GM19099 (cell line): ENCODE data around the gene MAN1B1.
A peak's percentile ranks its signal among the peaks of the same experiment; 100 is the strongest.

ENCODE experiments used
- POLR2A ChIP-seq: IDR thresholded peaks from 3 replicates; pipeline ENCODE4 v1.6.1; 2011; ENCODE audit warnings: low read depth; ENCODE audit not compliant: insufficient read length; ENCODE audit errors: extremely low read depth

Gene MAN1B1

GRCh38 chr9:137058521-137059234 is 28.1 kb upstream of the MAN1B1 start:
- TF ChIP-seq POLR2A, result no peak

- no peak for TF ChIP-seq POLR2A
These were observed 24.4 kb upstream of the MAN1B1 start for GRCh38 chr9:137062384-137062783.

GRCh38 chr9:137063311-137064026 is 23.3 kb upstream of the MAN1B1 start:
- TF ChIP-seq POLR2A, result no peak

- no peak for TF ChIP-seq POLR2A
These were observed 22.5 kb upstream of the MAN1B1 start for GRCh38 chr9:137064027-137064879.

GRCh38 chr9:137064880-137065164 is 22.0 kb upstream of the MAN1B1 start:
- TF ChIP-seq POLR2A, result no peak

- TF ChIP-seq POLR2A, result no peak
These were observed 21.3 kb upstream of the MAN1B1 start for GRCh38 chr9:137065336-137065967.

- no peak for TF ChIP-seq POLR2A
These were observed 20.5 kb upstream of the MAN1B1 start for GRCh38 chr9:137066096-137066861.

GRCh38 chr9:137067860-137068538 is 18.8 kb upstream of the MAN1B1 start:
- TF ChIP-seq POLR2A, result no peak

GRCh38 chr9:137068539-137069507 is 18.0 kb upstream of the MAN1B1 start:
- TF ChIP-seq POLR2A, result no peak

- TF ChIP-seq POLR2A, result no peak
These were observed 17.2 kb upstream of the MAN1B1 start for GRCh38 chr9:137069508-137070091.

- peak; percentile 73 for TF ChIP-seq POLR2A
These were observed 16.4 kb upstream of the MAN1B1 start, which contains the start of gene SAPCD2 for GRCh38 chr9:137070201-137070905. TSS of gene SAPCD2 (minus strand) at chr9:137070557. CDS start at chr9:137070460, 97 bp downstream.

GRCh38 chr9:137070906-137071275 is 15.9 kb upstream of the MAN1B1 start:
- TF ChIP-seq POLR2A, result no peak

GRCh38 chr9:137071282-137071681 is 15.5 kb upstream of the MAN1B1 start:
- TF ChIP-seq POLR2A, result no peak
